Dermis blood vessel endothelial cell (primary cell): Measurements from ENCODE around the gene RHOC. TPM values are rescaled to one million over a fixed set of nuclear protein-coding genes. Genes with fewer than 3 reads are reported as not detected.
A peak's percentile ranks its signal among the peaks of the same experiment; 100 is the strongest.

Experiments used
- DNase-seq: peaks from one replicate; pipeline ENCODE4 v3.0.0; 2010
- total RNA-seq: library from RNA; depleted of rRNA; stranded (reverse); fragments of >200 nt; gene quantifications from 2 replicates; pipeline ENCODE4 v1.2.3, GENCODE V29; 2014

Gene RHOC
- total RNA-seq, 1 donor from 2014 or later: 920 TPM

- peak; percentile 97 for DNase-seq
Measured at GRCh38 chr1:112716133-112716720, 9.3 kb upstream of the RHOC start.

GRCh38 chr1:112715264-112716053 lies 8.5 kb upstream of the RHOC start, which contains the start of gene PPM1J:
PPM1J (minus strand) TSS chr1:112715332; CDS start chr1:112715301, 31 bp downstream.
- DNase-seq: peak; percentile 97

GRCh38 chr1:112714313-112715263 lies 7.7 kb upstream of the RHOC start:
- peak; percentile 28 for DNase-seq

- DNase-seq: no peak
Measured at GRCh38 chr1:112713466-112714312, 6.8 kb upstream of the RHOC start.

- no peak for DNase-seq
Measured at GRCh38 chr1:112712701-112713128, 5.8 kb upstream of the RHOC start.

GRCh38 chr1:112712191-112712590 lies 5.3 kb upstream of the RHOC start:
- DNase-seq: no peak

GRCh38 chr1:112711670-112712069 lies 4.7 kb upstream of the RHOC start:
- DNase-seq: no peak

GRCh38 chr1:112711041-112711440 lies 4.1 kb upstream of the RHOC start:
- DNase-seq: no peak

- DNase-seq: no peak
Measured at GRCh38 chr1:112710586-112710985, 3.7 kb upstream of the RHOC start.

- DNase-seq: no peak
Measured at GRCh38 chr1:112710159-112710558, 3.2 kb upstream of the RHOC start.

- no peak for DNase-seq
Measured at GRCh38 chr1:112708489-112708888, 1.6 kb upstream of the RHOC start.

- DNase-seq: no peak
Measured at GRCh38 chr1:112708002-112708448, 1.1 kb upstream of the RHOC start.

GRCh38 chr1:112707221-112708001 lies 484 bp upstream of the RHOC start:
- DNase-seq: peak; percentile 94

- DNase-seq: peak; percentile 98
Measured at GRCh38 chr1:112704934-112705627, 1.8 kb downstream of the RHOC start.

- no peak for DNase-seq
Measured at GRCh38 chr1:112704391-112704933, 2.5 kb downstream of the RHOC start.

- DNase-seq: no peak
Measured at GRCh38 chr1:112703706-112704105, 3.2 kb downstream of the RHOC start.

- no peak for DNase-seq
Measured at GRCh38 chr1:112702420-112703261, 4.3 kb downstream of the RHOC start.

GRCh38 chr1:112702067-112702395 lies 4.9 kb downstream of the RHOC start:
- DNase-seq: no peak
